ENCODE data around the gene ANTKMT. TPM values are rescaled to one million over a fixed set of nuclear protein-coding genes. Genes with fewer than 3 reads are reported as not detected.

Gene ANTKMT
- total RNA-seq, 1 donor from 2014 or later = 44.9 TPM

DNA sequence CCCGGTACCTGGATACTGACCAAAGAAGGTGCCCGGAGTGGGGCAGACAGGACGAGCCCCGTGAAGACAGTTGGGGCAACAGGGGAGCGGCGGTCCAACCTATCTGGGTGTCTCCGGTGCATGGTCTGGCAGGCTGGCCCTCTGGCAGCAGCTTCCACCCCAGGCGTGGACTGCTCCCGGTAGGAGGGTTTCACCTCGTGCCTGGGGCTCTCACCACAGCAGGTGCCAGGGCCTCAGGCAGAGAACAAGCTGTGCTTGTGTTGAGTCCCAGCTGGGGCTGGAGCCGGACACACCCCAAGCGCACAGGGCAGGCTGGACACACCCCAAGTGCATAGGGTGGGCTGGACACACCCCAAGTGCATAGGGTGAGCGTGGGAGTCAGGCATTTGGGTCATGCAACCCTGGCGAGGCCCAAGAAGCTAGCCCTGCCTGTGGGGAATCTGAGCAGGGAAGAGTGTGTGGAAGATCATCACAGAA lies 13.8 kb upstream of the ANTKMT start:
- H3K4me1 Mint-ChIP-seq (ENCODE audit: low read depth) = no peaks in the 10 kb centered on the region
- DNase-seq (ENCODE audit: low spot score, unreplicated experiment) = no peak
- H3K4me3 Mint-ChIP-seq (ENCODE audit: low read depth) = no peak overlapping the region
- no peak overlapping the region for H3K27ac Mint-ChIP-seq
- TF ChIP-seq, protein P1, sequence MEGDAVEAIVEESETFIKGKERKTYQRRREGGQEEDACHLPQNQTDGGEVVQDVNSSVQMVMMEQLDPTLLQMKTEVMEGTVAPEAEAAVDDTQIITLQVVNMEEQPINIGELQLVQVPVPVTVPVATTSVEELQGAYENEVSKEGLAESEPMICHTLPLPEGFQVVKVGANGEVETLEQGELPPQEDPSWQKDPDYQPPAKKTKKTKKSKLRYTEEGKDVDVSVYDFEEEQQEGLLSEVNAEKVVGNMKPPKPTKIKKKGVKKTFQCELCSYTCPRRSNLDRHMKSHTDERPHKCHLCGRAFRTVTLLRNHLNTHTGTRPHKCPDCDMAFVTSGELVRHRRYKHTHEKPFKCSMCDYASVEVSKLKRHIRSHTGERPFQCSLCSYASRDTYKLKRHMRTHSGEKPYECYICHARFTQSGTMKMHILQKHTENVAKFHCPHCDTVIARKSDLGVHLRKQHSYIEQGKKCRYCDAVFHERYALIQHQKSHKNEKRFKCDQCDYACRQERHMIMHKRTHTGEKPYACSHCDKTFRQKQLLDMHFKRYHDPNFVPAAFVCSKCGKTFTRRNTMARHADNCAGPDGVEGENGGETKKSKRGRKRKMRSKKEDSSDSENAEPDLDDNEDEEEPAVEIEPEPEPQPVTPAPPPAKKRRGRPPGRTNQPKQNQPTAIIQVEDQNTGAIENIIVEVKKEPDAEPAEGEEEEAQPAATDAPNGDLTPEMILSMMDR (IDR thresholded peaks at IDR 0.05; ENCODE audit: unreplicated experiment) = no peak
- H3K9me3 Mint-ChIP-seq (ENCODE audit: low read depth) = no peaks in the 10 kb centered on the region
- H3K36me3 Mint-ChIP-seq (ENCODE audit: insufficient read depth) = no peaks in the 10 kb centered on the region
- H3K27me3 Mint-ChIP-seq = peaks cover 55% of the 10 kb centered on the region

DNA sequence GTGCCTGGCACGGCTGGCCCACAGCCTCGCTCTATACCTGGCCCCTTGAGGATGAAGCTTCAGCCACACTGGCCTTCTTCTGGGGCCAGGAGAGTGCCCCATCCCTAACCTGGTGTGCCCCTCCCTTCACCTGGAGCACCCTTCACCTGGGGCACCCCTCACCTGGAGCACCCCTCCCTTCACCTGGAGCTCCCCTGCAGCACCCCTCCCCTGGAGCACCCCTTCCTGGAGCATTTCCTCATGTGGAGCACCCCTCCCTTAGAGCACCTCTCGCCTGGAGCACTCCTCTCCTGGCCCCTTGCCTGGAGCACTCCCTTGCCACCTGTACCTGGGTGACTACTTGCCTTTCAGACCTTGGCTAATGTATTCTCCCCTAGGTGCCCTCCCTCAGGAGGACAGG lies 12.9 kb upstream of the ANTKMT start:
- H3K27me3 Mint-ChIP-seq = peaks cover 51% of the 10 kb centered on the region
- no peaks in the 10 kb centered on the region for H3K36me3 Mint-ChIP-seq (ENCODE audit: insufficient read depth)
- no peaks in the 10 kb centered on the region for H3K9me3 Mint-ChIP-seq (ENCODE audit: low read depth)
- TF ChIP-seq, protein P1 (IDR thresholded peaks at IDR 0.05; ENCODE audit: unreplicated experiment) = no peak
- DNase-seq (ENCODE audit: low spot score, unreplicated experiment) = no peak
- no peaks in the 10 kb centered on the region for H3K4me1 Mint-ChIP-seq (ENCODE audit: low read depth)
- no peak overlapping the region for H3K4me3 Mint-ChIP-seq (ENCODE audit: low read depth)
- H3K27ac Mint-ChIP-seq = no peak overlapping the region

DNA sequence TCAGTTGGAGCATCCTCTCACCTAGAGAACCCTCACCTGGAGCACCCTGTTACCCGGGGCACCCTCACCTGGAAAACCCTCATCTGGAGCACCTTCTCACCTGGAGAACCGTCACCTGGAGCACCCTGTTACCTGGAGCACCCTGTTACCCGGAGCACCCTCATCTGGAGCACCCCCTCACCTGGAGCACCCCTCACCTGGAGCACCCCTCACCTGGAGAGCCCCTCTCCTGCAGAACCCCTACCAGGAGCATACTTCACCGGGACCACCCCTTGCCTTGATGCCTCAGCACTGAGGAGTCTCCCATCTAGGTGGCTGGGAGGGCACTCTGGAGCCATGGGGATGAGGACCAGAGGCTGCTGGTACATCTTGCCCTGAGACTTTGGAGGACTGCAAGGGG lies 12.0 kb upstream of the ANTKMT start:
- no peak for DNase-seq (ENCODE audit: low spot score, unreplicated experiment)
- Mint-ChIP-seq H3K27me3 (peaks cover 45% of the 10 kb centered on the region), H3K9me3 (ENCODE audit: low read depth) (no peaks in the 10 kb centered on the region), H3K27ac (no peak overlapping the region), H3K36me3 (ENCODE audit: insufficient read depth) (no peaks in the 10 kb centered on the region), H3K4me1 (ENCODE audit: low read depth) (no peaks in the 10 kb centered on the region), H3K4me3 (ENCODE audit: low read depth) (no peak overlapping the region)
- TF ChIP-seq, protein P1 (IDR thresholded peaks at IDR 0.05; ENCODE audit: unreplicated experiment) = no peak

DNA sequence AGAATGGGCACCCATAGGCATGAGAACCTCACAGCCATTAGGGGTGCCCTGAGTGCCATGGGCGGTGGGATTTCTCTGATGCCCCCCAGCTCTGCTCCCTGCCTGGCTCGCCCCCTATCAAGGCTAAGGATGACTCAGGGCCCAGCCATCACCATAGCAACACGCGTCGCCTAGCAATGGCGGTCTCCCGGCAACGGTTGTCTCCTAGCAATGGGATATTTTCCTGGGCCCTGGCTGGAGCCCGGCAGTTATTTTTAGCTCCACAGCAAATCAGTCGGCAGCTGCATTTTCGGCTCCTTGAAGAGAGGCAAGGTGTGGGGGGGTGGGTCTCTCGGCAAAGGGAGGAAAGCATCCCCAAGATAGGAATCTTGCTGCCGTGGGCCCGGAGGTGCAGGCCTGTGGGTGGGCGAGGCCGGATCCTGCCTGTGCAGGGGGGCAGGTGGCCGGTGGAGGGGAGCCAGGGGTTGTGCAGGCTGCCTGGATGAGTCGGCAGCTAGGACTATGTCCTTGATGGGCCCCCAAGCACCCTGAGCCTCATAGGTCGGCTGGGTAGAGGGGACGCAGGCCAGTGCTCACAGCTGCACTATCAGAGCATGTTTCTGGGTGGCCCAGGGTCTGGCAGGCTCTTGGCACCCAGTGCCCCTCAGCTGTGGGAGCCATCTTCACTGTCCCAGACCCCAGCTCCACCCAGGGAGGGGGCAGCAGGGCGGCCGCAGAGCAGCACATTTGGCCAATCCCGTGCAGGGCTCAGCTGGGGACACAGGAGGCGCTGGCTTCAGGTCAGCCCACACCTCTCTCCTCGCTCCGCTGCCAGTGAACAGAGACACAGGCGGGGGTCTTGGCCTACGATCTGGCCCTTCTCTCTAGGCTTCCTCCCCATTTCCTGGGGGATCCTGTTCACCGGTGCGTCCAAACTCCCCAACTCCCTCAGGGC lies 11.1 kb upstream of the ANTKMT start:
- TF ChIP-seq, protein P1 (IDR thresholded peaks at IDR 0.05; ENCODE audit: unreplicated experiment) = no peak
- Mint-ChIP-seq H3K27me3 (peaks cover 40% of the 10 kb centered on the region), H3K9me3 (ENCODE audit: low read depth) (no peaks in the 10 kb centered on the region), H3K4me1 (ENCODE audit: low read depth) (no peaks in the 10 kb centered on the region), H3K27ac (no peak overlapping the region), H3K4me3 (ENCODE audit: low read depth) (no peak overlapping the region), H3K36me3 (ENCODE audit: insufficient read depth) (no peaks in the 10 kb centered on the region)
- no peak for DNase-seq (ENCODE audit: low spot score, unreplicated experiment)

DNA sequence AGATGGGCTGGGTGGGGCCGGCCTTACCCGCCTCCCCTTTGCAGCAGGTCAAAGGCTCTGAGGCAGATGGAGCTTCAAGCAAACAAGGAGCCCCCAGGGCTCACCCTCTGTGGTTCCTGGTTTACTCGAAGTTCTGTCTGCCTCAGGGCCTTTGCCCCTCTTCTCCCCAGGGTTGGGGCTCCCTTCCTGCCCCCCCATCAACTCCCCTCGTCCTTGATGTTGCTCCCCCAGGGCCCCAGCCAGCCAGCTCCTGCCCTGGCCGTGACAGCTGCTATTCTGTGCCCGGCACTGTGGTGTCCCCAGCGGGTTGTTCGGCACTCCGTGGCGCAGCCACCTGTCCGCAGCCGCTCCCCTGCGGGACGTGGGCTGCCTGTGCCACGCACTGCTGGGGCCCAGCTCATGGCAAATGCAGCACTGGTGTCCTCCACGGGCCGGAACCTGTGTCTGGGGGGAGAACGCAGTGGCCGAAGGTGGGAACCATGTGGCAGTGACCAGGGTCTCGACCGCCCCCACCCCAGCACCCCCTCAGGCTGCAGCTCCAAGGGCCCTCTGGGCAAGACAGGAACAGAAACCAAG lies 10.4 kb upstream of the ANTKMT start:
- H3K27ac Mint-ChIP-seq = no peak overlapping the region
- no peak for DNase-seq (ENCODE audit: low spot score, unreplicated experiment)
- no peaks in the 10 kb centered on the region for H3K4me1 Mint-ChIP-seq (ENCODE audit: low read depth)
- no peak overlapping the region for H3K4me3 Mint-ChIP-seq (ENCODE audit: low read depth)
- H3K27me3 Mint-ChIP-seq = peaks cover 40% of the 10 kb centered on the region
- TF ChIP-seq, protein P1 (IDR thresholded peaks at IDR 0.05; ENCODE audit: unreplicated experiment) = no peak
- no peaks in the 10 kb centered on the region for H3K36me3 Mint-ChIP-seq (ENCODE audit: insufficient read depth)
- no peaks in the 10 kb centered on the region for H3K9me3 Mint-ChIP-seq (ENCODE audit: low read depth)

Data from progenitor cell of endocrine pancreas (in vitro differentiated cells).